ENCODE measurements around the gene MGAT2.

Gene MGAT2

GRCh38 chr14:49659526-49660455 lies 39.2 kb downstream of the MGAT2 start:
- DNase-seq = no peak

- DNase-seq = no peak
Measured at GRCh38 chr14:49670475-49670874, 49.9 kb downstream of the MGAT2 start.

Data from activated CD4-positive, alpha-beta T cell treated with anti-CD3 and anti-CD28 coated beads, Interleukin-10, Interleukin-2, amounts not matched to agents 100 ng/mL and 50 ng/mL, durations not matched to agents 16 hours and 8 hours (primary cell).